ENCODE data around the gene FBLN2.

FBLN2 gene

GRCh38 chr3:13566769-13567310 is 17.9 kb downstream of the FBLN2 start:
- DNase-seq (ENCODE audit: low read depth in 3 of 3): no peak

DNA sequence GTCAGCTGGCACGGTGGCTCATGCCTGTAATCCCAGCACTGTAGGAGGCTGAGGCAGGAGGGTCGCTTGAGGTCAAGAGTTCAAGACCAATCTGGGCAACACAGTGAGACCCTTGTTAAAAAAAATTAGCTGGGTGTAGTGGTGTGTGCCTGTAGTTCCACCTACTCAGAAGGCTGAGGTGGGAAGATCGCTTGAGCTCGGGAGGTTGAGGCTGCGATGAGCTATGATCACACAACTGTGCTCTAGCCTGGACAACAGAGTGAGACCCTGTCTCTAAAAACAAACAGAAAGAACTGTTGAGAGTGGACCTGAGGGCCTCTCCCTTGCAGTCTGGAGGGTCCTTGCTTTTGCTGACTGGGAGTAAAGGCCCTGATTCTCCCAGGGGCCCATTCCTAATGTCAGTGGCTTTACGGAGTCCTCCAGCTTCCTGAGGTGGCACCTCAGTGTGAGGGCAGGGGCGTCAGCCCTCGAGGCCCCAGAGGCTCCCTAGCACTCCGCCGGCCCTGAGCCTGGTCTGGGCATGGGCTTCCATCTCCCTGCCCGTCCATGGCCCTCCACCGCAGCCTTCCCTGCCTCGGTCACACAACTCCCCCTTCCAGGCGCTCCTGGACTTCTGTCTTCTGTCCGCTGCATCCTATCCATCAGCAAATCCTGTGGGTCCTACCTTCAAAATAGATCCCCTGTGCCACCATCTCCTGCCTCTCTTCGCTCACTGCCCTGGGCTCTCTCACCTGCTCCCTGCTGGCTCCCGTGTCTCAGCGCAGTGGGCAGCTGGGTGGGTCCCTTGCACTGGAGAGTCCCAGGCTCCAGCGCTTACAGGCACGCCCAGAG is 19.0 kb downstream of the FBLN2 start:
- DNase-seq (ENCODE audit: low read depth in 3 of 3): no peak

DNA sequence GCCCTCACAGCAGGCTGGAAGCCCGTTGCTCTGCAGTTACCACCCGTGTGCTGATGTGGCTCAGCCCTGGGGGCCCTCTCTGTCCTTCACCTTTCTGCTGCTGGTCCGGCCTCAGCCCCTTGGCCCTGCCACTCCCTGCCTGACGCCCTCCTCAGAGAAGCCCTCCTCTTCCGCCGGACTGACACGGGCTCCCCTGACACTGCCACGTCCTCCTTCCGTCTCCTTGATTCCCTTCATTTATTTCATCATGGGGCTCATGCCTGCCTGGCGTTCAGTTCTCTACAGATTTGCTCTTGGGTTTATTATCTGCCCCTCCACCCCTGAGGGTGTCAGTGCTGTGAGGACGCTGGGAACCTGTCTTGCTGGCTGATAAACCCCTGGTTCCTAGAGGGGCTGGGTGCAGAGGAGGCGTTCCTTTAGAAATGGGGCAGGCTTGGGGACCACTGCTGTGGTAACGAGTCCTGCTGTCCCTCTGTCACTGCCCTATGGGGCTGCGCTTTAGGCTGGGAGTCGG is 19.6 kb downstream of the FBLN2 start:
- DNase-seq (ENCODE audit: low read depth in 3 of 3): no peak

GRCh38 chr3:13569201-13569600 is 20.3 kb downstream of the FBLN2 start:
- no peak for DNase-seq (ENCODE audit: low read depth in 3 of 3)

- DNase-seq (ENCODE audit: low read depth in 3 of 3): no peak
Measured at GRCh38 chr3:13569641-13570390, 20.9 kb downstream of the FBLN2 start.

- DNase-seq (ENCODE audit: low read depth in 3 of 3): no peak
Measured at GRCh38 chr3:13570391-13571194, 21.7 kb downstream of the FBLN2 start.

GRCh38 chr3:13571264-13571663 is 22.3 kb downstream of the FBLN2 start:
- DNase-seq (ENCODE audit: low read depth in 3 of 3): no peak

DNA sequence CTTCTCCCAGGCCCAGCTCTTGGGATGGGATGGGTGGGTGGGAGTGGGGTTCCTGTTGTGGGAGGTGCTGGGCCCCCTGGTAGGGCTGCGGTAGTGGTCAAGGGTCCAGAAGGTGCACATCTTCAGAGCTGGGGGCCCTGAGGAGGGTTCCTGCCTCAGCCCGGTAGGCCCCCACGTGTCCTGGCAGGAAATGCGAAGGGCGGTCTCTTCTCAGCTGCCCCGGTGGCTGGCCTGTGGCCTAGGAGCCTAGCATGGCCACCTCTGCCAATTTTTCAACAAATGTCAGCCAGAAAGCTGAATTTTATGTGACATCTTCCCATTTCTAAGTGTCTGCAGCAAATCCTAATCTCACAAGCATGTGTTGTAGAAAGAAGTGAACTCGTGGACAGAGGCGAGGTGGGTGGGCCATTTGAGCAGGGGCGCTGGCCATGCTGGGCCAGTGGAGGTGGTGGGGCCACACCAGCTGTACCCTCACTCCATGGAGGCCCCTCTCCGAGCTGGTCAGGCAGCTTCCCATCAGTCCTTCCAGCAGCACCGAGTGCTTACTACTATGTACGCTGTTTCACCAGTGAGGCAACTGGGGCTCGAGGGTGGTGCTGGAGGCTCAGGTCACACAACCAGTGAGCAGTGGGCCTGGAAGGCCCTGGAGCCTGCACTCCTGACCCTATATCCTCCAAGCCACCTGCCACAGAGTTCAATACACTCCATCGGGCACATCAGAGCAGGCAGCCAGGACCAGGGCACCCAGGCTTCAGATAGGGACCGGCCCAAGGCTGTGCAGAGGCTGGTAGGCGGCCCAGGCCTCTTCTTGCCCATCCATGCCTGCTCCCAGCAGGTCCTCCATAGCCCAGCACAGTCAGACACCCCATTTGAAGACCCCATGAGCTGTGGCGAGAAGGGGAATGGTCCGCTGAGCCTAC is 23.2 kb downstream of the FBLN2 start:
- DNase-seq (ENCODE audit: low read depth in 3 of 3): no peak

DNA sequence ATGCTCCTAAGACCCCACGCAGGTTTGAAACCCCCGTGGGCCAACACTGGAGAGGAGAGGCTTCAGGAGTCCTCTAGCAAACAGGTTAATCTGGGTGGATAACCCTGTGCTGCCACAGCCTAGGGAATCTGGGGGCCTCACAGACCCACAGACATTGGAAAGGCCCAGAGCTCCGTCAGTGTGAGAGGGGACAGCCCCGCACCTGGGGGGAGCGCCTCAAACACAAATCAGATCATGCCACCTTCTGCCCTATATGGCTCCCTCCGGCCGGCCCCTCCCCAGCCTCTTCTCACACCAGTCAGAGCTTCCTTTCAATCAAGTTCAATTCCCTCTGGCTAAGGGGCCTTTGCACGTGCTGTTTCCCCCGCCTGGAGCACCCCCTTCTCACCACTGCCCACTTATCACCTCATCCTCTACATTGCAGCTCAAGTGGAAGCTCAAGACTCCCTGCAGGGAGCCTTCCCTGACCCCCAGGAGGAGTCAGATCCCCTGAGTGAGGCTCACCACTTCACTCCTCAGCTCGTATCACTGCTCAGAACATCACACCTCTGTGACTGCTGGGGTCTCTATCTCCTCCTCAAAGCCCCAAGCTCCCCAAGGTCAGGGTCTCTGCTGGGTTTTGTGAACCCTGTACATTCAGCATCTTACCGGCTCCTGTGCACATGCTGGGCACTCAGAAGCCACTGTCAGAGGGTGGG is 24.1 kb downstream of the FBLN2 start:
- no peak for DNase-seq (ENCODE audit: low read depth in 3 of 3)

- no peak for DNase-seq (ENCODE audit: low read depth in 3 of 3)
Measured at GRCh38 chr3:13574083-13574797, 25.3 kb downstream of the FBLN2 start.

DNA sequence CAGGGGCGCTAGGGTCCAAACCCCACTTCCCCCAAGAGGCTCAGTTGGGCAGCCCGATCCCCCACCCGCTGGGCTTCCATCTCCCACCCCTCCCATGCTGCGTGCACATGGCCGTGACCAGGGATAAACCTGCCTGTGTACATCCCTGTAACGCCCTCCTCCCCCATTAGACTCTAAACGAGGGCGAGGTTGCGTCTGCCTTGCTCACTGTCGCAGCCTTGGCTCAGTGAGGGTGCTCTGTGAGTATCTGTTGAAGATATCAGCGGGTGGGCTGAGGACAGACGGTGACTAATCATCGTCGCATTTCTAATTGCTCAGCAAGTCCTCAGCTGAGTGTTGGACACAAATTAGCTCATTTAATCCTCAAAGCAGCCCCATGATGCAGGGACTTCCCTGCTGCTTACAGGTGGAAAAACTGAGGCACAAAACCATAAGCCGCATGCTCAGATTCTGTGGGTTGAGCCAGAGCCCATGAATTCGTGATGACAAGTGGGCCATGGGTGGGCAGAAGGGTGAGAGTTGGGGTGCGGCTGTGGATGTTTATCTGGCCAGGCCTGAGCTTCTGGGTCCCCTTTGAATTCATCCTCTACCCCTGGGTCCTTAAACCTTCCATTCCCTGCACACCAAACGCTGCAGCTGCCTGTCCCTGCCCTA is 26.0 kb downstream of the FBLN2 start:
- DNase-seq (ENCODE audit: low read depth in 3 of 3): peak in 1 of 3 donors; percentile 12

- no peak for DNase-seq (ENCODE audit: low read depth in 3 of 3)
Measured at GRCh38 chr3:13575459-13576061, 26.6 kb downstream of the FBLN2 start.

- no peak for DNase-seq (ENCODE audit: low read depth in 3 of 3)
Measured at GRCh38 chr3:13577181-13578121, 28.5 kb downstream of the FBLN2 start.

- DNase-seq (ENCODE audit: low read depth in 3 of 3): no peak
Measured at GRCh38 chr3:13578251-13578650, 29.3 kb downstream of the FBLN2 start.

- no peak for DNase-seq (ENCODE audit: low read depth in 3 of 3)
Measured at GRCh38 chr3:13579063-13579462, 30.1 kb downstream of the FBLN2 start.

- DNase-seq (ENCODE audit: low read depth in 3 of 3): no peak
Measured at GRCh38 chr3:13580256-13581023, 31.5 kb downstream of the FBLN2 start.
